MM.1S (cell line): Measurements from ENCODE around the gene AEN.

ENCODE experiments used
- DNase-seq: peaks from one replicate; pipeline ENCODE4 v3.0.0-alpha.2; 2015
- H2AFZ ChIP-seq: fragments of 300-600 bp; sonication (generic); 2 replicates; pipeline ENCODE4 v1.6.0; 2016; ENCODE audit warnings: antibody characterized with exemption, low read length
- H3F3A ChIP-seq: fragments of 300-600 bp; sonication (generic); 2 replicates; pipeline ENCODE4 v1.6.1; 2016; ENCODE audit warnings: mild to moderate bottlenecking, antibody characterized with exemption, low read length, moderate library complexity, mixed read lengths; ENCODE audit not compliant: insufficient read depth
- H3K27ac ChIP-seq: fragments of 300-600 bp; sonication (generic); 2 replicates; pipeline ENCODE4 v1.5.1; 2016; ENCODE audit warnings: mild to moderate bottlenecking, low read length
- H3K27me3 ChIP-seq: fragments of 300-600 bp; sonication (generic); replicated peaks from 2 replicates; pipeline ENCODE4 v1.6.0; 2016; ENCODE audit warnings: low read length; ENCODE audit not compliant: insufficient read depth
- H3K36me3 ChIP-seq: fragments of 300-600 bp; sonication (generic); replicated peaks from 2 replicates; pipeline ENCODE4 v1.6.1; 2016; ENCODE audit warnings: mild to moderate bottlenecking, low read length, mixed read lengths; ENCODE audit not compliant: insufficient read depth
- H3K4me1 ChIP-seq: fragments of 300-600 bp; sonication (generic); 2 replicates; pipeline ENCODE4 v1.6.1; 2016; ENCODE audit warnings: low read length, mixed read lengths
- H3K4me2 ChIP-seq: fragments of 300-600 bp; sonication (generic); 2 replicates; pipeline ENCODE4 v1.6.0; 2016; ENCODE audit warnings: low read depth, low read length
- H3K4me3 ChIP-seq: fragments of 300-600 bp; sonication (generic); 2 replicates; pipeline ENCODE4 v1.5.1; 2016; ENCODE audit warnings: low read length, mixed read lengths
- H3K79me2 ChIP-seq: fragments of 300-600 bp; sonication (generic); 2 replicates; pipeline ENCODE4 v1.6.1; 2016; ENCODE audit warnings: mixed run types, low read length, mixed read lengths
- H3K9ac ChIP-seq: fragments of 300-600 bp; sonication (generic); 2 replicates; pipeline ENCODE4 v1.6.1; 2016; ENCODE audit warnings: low read length, mixed read lengths
- H3K9me2 ChIP-seq: fragments of 300-600 bp; sonication (generic); replicated peaks from 2 replicates; pipeline ENCODE4 v1.6.1; 2016; ENCODE audit warnings: mild to moderate bottlenecking, low read length, mixed read lengths; ENCODE audit not compliant: insufficient read depth
- H3K9me3 ChIP-seq: fragments of 300-600 bp; sonication (generic); replicated peaks from 2 replicates; pipeline ENCODE4 v1.6.1; 2016; ENCODE audit warnings: mild to moderate bottlenecking, low read length, mixed read lengths; ENCODE audit not compliant: insufficient read depth
- H4K20me1 ChIP-seq: fragments of 300-600 bp; sonication (generic); 2 replicates; pipeline ENCODE4 v1.6.1; 2016; ENCODE audit warnings: mild to moderate bottlenecking, low read length, moderate library complexity, mixed read lengths; ENCODE audit not compliant: insufficient read depth
- CTCF ChIP-seq: fragments of 300-600 bp; sonication (generic); IDR thresholded peaks from 2 replicates; pipeline ENCODE4 v1.5.1; 2016; ENCODE audit warnings: antibody characterized with exemption, low read length, mixed read lengths
- EZH2 ChIP-seq: fragments of 300-600 bp; sonication (generic); optimal IDR thresholded peaks from 2 replicates; pipeline ENCODE3; 2017; ENCODE audit warnings: low read depth, mild to moderate bottlenecking, antibody characterized with exemption, low read length, mixed read lengths
- EZH2phosphoT487 ChIP-seq: fragments of 300-600 bp; sonication (generic); IDR thresholded peaks from 2 replicates; pipeline ENCODE4 v1.6.1; 2018; ENCODE audit warnings: antibody characterized with exemption, low read length

Gene AEN

GRCh38 chr15:88651136-88651732 is 30.1 kb downstream of the AEN start:
- Histone ChIP-seq H3K27ac (no peak overlapping the region), H3K36me3 (no peaks in the 10 kb centered on the region), H3K4me3 (no peak overlapping the region), H3F3A (peaks cover 21% of the 10 kb centered on the region), H3K9ac (no peak overlapping the region), H3K4me1 (peaks cover 6% of the 10 kb centered on the region), H3K4me2 (no peak overlapping the region), H3K27me3 (no peaks in the 10 kb centered on the region), H3K79me2 (peaks cover 14% of the 10 kb centered on the region), H2AFZ (no peak overlapping the region), H3K9me2 (no peaks in the 10 kb centered on the region), H4K20me1 (no peaks in the 10 kb centered on the region), H3K9me3 (no peaks in the 10 kb centered on the region)
- no peak for DNase-seq
- TF ChIP-seq EZH2phosphoT487 (no peak), CTCF (no peak), EZH2 (no peak)

GRCh38 chr15:88651971-88652370 is 30.8 kb downstream of the AEN start:
- DNase-seq: no peak
- TF ChIP-seq EZH2 (no peak), CTCF (no peak), EZH2phosphoT487 (no peak)
- Histone ChIP-seq H4K20me1 (no peaks in the 10 kb centered on the region), H3K4me1 (peaks cover 9% of the 10 kb centered on the region), H3K36me3 (no peaks in the 10 kb centered on the region), H3K9me3 (no peaks in the 10 kb centered on the region), H3F3A (peaks cover 24% of the 10 kb centered on the region), H3K27ac (no peak overlapping the region), H3K9ac (no peak overlapping the region), H3K4me2 (no peak overlapping the region), H3K27me3 (no peaks in the 10 kb centered on the region), H3K4me3 (no peak overlapping the region), H2AFZ (no peak overlapping the region), H3K79me2 (peaks cover 11% of the 10 kb centered on the region; the same call in 1 of the 2 replicates), H3K9me2 (no peaks in the 10 kb centered on the region)

- H3K9me2 ChIP-seq: no peaks in the 10 kb centered on the region
- peaks cover 16% of the 10 kb centered on the region for H3K4me1 ChIP-seq
- H3K27me3 ChIP-seq: no peaks in the 10 kb centered on the region
- H3K27ac ChIP-seq: no peak overlapping the region
- no peaks in the 10 kb centered on the region for H3K9me3 ChIP-seq
- no peak overlapping the region for H3K4me2 ChIP-seq
- peaks cover 31% of the 10 kb centered on the region for H3F3A ChIP-seq
- no peaks in the 10 kb centered on the region for H3K36me3 ChIP-seq
- TF ChIP-seq CTCF (no peak), EZH2 (no peak), EZH2phosphoT487 (no peak)
- no peak for DNase-seq
- H3K4me3 ChIP-seq: no peak overlapping the region
- peaks cover 10% of the 10 kb centered on the region; the same call in 1 of the 2 replicates for H3K79me2 ChIP-seq
- H4K20me1 ChIP-seq: no peaks in the 10 kb centered on the region
- H2AFZ ChIP-seq: no peak overlapping the region
- no peak overlapping the region for H3K9ac ChIP-seq
Observed at GRCh38 chr15:88652456-88653199, 31.5 kb downstream of the AEN start.
